SK-N-SH (cell line): ENCODE results near the gene MANBA. TPM values are rescaled to one million over a fixed set of nuclear protein-coding genes. Genes with fewer than 3 reads are reported as not detected.

Experiments
- CTCF ChIA-PET: fragments of 300-600, 350-600 bp; formaldehyde crosslinking; extraction: SDS; loops from one replicate; lab custom pipeline; 2021; lab: Yijun Ruan, JAX
- POLR2A ChIA-PET: fragments of 350-600 bp; sonication (Branson Sonifier 250); formaldehyde crosslinking; extraction: SDS; loops from one replicate; lab custom pipeline; 2020; ENCODE audit warnings: antibody characterized with exemption, inconsistent platforms; lab: Yijun Ruan, JAX
- DNase-seq: peaks from one replicate; pipeline ENCODE4 v3.0.0; 2012
- H2AFZ ChIP-seq: fragments of 200-600 bp; sonication (generic); 2 replicates; pipeline ENCODE4 v1.8.1; 2016; ENCODE audit warnings: antibody characterized with exemption, mild to moderate bottlenecking, low read depth
- H3F3A ChIP-seq: fragments of 200-600 bp; sonication (generic); replicated peaks from 2 replicates; pipeline ENCODE3; 2016; ENCODE audit warnings: antibody characterized with exemption, mild to moderate bottlenecking; ENCODE audit not compliant: insufficient read depth
- H3K27ac ChIP-seq, 2 experiments: fragments of 200-500 bp in 1 of 2; fragments of 200-600 bp in 1 of 2; sonication (Bioruptor generic) in 1 of 2; sonication (generic), shearing (Covaris generic) in 1 of 2; 2 replicates each; pipeline versions ENCODE4 v1.5.1 to v1.6.1; 2014 to 2016; ENCODE audit warnings: low read depth in 2 of 2, inconsistent platforms in 1 of 2, low read length in 1 of 2, mild to moderate bottlenecking in 1 of 2, mixed read lengths in 1 of 2
- H3K27me3 ChIP-seq: fragments of 200-600 bp; sonication (generic), shearing (Covaris generic); 2 replicates; pipeline ENCODE4 v1.6.1; 2016; ENCODE audit warnings: mixed run types; ENCODE audit not compliant: insufficient read depth
- H3K36me3 ChIP-seq, 2 experiments: fragments of 200-500 bp in 1 of 2; fragments of 200-600 bp in 1 of 2; sonication (Bioruptor generic) in 1 of 2; sonication (generic) in 1 of 2; replicated peaks in 1 of 2; 2 replicates each; pipeline versions ENCODE3 to v1.5.1; 2014 to 2016; ENCODE audit warnings: low read length in 1 of 2, mild to moderate bottlenecking in 1 of 2; ENCODE audit not compliant: insufficient read depth in 2 of 2, control insufficient read depth in 1 of 2
- H3K4me1 ChIP-seq, 2 experiments: fragments of 200-500 bp in 1 of 2; fragments of 200-600 bp in 1 of 2; sonication (Bioruptor generic) in 1 of 2; sonication (generic), shearing (Covaris generic) in 1 of 2; 2 replicates each; pipeline versions ENCODE4 v1.5.1 to v1.6.1; 2014 to 2016; ENCODE audit warnings: low read depth in 1 of 2, low read length in 1 of 2, mixed run types in 1 of 2; ENCODE audit not compliant: insufficient read depth in 2 of 2, control insufficient read depth in 1 of 2
- H3K4me2 ChIP-seq: fragments of 200-600 bp; sonication (generic), shearing (Covaris generic); 2 replicates; pipeline ENCODE4 v1.6.1; 2017; ENCODE audit warnings: mixed run types
- H3K4me3 ChIP-seq, 2 experiments: fragments of 200-500 bp in 1 of 2; fragments of 200-600 bp in 1 of 2; sonication (Bioruptor generic) in 1 of 2; sonication (generic), shearing (Covaris generic) in 1 of 2; 2 replicates each; pipeline versions ENCODE4 v1.5.1 to v1.8.1; 2014 to 2016; ENCODE audit warnings: low read depth in 2 of 2, inconsistent platforms in 1 of 2, low read length in 1 of 2, mild to moderate bottlenecking in 1 of 2, mixed read lengths in 1 of 2, moderate library complexity in 1 of 2
- H3K79me2 ChIP-seq: fragments of 200-600 bp; sonication (generic); 2 replicates; pipeline ENCODE4 v1.8.1; 2017; ENCODE audit warnings: mild to moderate bottlenecking; ENCODE audit not compliant: insufficient read depth
- H3K9ac ChIP-seq: fragments of 200-600 bp; sonication (generic); 2 replicates; pipeline ENCODE4 v1.6.1; 2017; ENCODE audit warnings: mixed run types
- H3K9me2 ChIP-seq: fragments of 200-600 bp; sonication (generic); 2 replicates; pipeline ENCODE4 v1.6.1; 2017; ENCODE audit warnings: mixed run types
- H3K9me3 ChIP-seq: fragments of 200-600 bp; sonication (generic); 2 replicates; pipeline ENCODE4 v1.6.1; 2017; ENCODE audit warnings: mixed run types, mild to moderate bottlenecking, moderate library complexity
- H4K20me1 ChIP-seq: fragments of 200-600 bp; sonication (generic); 2 replicates; pipeline ENCODE4 v1.6.1; 2017; ENCODE audit warnings: mild to moderate bottlenecking, mixed run types; ENCODE audit not compliant: insufficient read depth
- CHD2 ChIP-seq: fragments of 150-350 bp; IDR thresholded peaks from 2 replicates; pipeline ENCODE4 v1.6.1; 2018; ENCODE audit warnings: low read length; ENCODE audit not compliant: partially characterized antibody
- ELF1 ChIP-seq: IDR thresholded peaks from 2 replicates; pipeline ENCODE4 v1.4.0; 2012
- EP300 ChIP-seq, 2 experiments: IDR thresholded peaks; 2 replicates each; pipeline versions ENCODE4 v1.4.0 to v1.6.1; 2012; ENCODE audit warnings: borderline replicate concordance in 1 of 2, low read depth in 1 of 2, low read length in 1 of 2
- FOSL2 ChIP-seq: IDR thresholded peaks from 2 replicates; pipeline ENCODE4 v1.4.0; 2012; ENCODE audit warnings: low read depth, mild to moderate bottlenecking, moderate library complexity, borderline replicate concordance
- FOXM1 ChIP-seq: IDR thresholded peaks from 2 replicates; pipeline ENCODE4 v1.4.0; 2012; ENCODE audit warnings: low read depth, mild to moderate bottlenecking
- GABPA ChIP-seq: IDR thresholded peaks from 2 replicates; pipeline ENCODE4 v1.4.0; 2012; ENCODE audit warnings: low read depth, mild to moderate bottlenecking
- IRF3 ChIP-seq: fragments of 150-350 bp; IDR thresholded peaks from 2 replicates; pipeline ENCODE4 v1.6.1; 2016; ENCODE audit warnings: mild to moderate bottlenecking, low read depth, low read length
- JUND ChIP-seq: IDR thresholded peaks from 2 replicates; pipeline ENCODE4 v1.4.0; 2012
- MEF2A ChIP-seq: IDR thresholded peaks from 2 replicates; pipeline ENCODE4 v1.4.0; 2012; ENCODE audit warnings: low read depth, borderline replicate concordance
- RCOR1 ChIP-seq: fragments of 150-350 bp; IDR thresholded peaks from 2 replicates; pipeline ENCODE4 v1.6.1; 2017; ENCODE audit warnings: antibody characterized with exemption, low read length
- REST ChIP-seq: IDR thresholded peaks from 2 replicates; pipeline ENCODE4 v1.6.1; 2012; ENCODE audit warnings: mild to moderate bottlenecking, low read depth, low read length, moderate library complexity
- RFX5 ChIP-seq: IDR thresholded peaks from 2 replicates; pipeline ENCODE4 v1.6.1; 2012; ENCODE audit warnings: mild to moderate bottlenecking, improper control_type of control experiment, low read length
- RXRA ChIP-seq: IDR thresholded peaks from 2 replicates; pipeline ENCODE4 v1.4.0; 2012; ENCODE audit warnings: low read depth, mild to moderate bottlenecking, borderline replicate concordance
- SIN3A ChIP-seq: IDR thresholded peaks from 2 replicates; pipeline ENCODE4 v1.6.1; 2012; ENCODE audit warnings: low read depth, mild to moderate bottlenecking, low read length, moderate library complexity, borderline replicate concordance
- SMC3 ChIP-seq: IDR thresholded peaks from 2 replicates; pipeline ENCODE4 v1.6.1; 2012; ENCODE audit warnings: low read depth, low read length, improper control_type of control experiment
- TAF1 ChIP-seq: IDR thresholded peaks from 2 replicates; pipeline ENCODE4 v1.6.1; 2012; ENCODE audit warnings: low read depth, mild to moderate bottlenecking, low read length, moderate library complexity, borderline replicate concordance
- TEAD4 ChIP-seq: IDR thresholded peaks from 2 replicates; pipeline ENCODE4 v1.4.0; 2012; ENCODE audit warnings: mild to moderate bottlenecking, borderline replicate concordance; ENCODE audit not compliant: insufficient read depth
- YY1 ChIP-seq: IDR thresholded peaks from 2 replicates; pipeline ENCODE4 v1.4.0; 2012; ENCODE audit warnings: low read depth, mild to moderate bottlenecking
- ZBTB33 ChIP-seq: IDR thresholded peaks from 2 replicates; pipeline ENCODE4 v1.4.0; 2012; ENCODE audit warnings: low read depth, borderline replicate concordance
- WGBS: methylation state at CpG from one replicate; pipeline ENCODE4 v1.1.6; 2017; ENCODE audit warnings: low lambda C conversion rate; 5-methylcytosine and 5-hydroxymethylcytosine counted together
- polyA plus RNA-seq, 3 experiments: library from polyadenylated mRNA; depleted of rRNA; stranded (reverse); fragments of >200 nt; gene quantifications; 2 replicates each; pipeline ENCODE4 v1.2.3, GENCODE V29; 2012

The MANBA gene
- polyA plus RNA-seq, 1 of the 3 experiments (the other 2 are of a cell fraction) = 13.4 TPM

- TF ChIP-seq JUND = no peak
- TF ChIP-seq REST = no peak
- TF ChIP-seq YY1 = no peak
- TF ChIP-seq TAF1 = no peak
- no peak for TF ChIP-seq RCOR1
- TF ChIP-seq SIN3A = no peak
- no peak for TF ChIP-seq GABPA
- TF ChIP-seq RXRA = no peak
- TF ChIP-seq TEAD4 = no peak
- TF ChIP-seq MEF2A = no peak
- no peak for TF ChIP-seq ELF1
Measured at GRCh38 chr4:102808009-102808408, 47.2 kb upstream of the MANBA start (continued).

- Histone ChIP-seq H3K36me3 (peaks cover 70 to 73% of the 10 kb centered on the region in 2 experiments), H3K27ac (no peak overlapping the region), H3K4me3 (no peak overlapping the region), H4K20me1 (peaks cover 72% of the 10 kb centered on the region), H3K4me1 (peaks cover 0 to 10% of the 10 kb centered on the region in 2 experiments; a peak in 2 of 4 replicates), H2AFZ (no peak overlapping the region), H3K27me3 (no peaks in the 10 kb centered on the region), H3K9me2 (no peaks in the 10 kb centered on the region), H3K4me2 (no peak overlapping the region), H3K9ac (no peak overlapping the region), H3K79me2 (peaks cover 100% of the 10 kb centered on the region), H3F3A (peaks cover 13% of the 10 kb centered on the region), H3K9me3 (no peaks in the 10 kb centered on the region)
- CTCF ChIA-PET = interaction anchor here (1.0 kb wide), 1 partner anchor 187 kb away, joined by 3 read pairs; no protein-coding TSS in a partner anchor
- POLR2A ChIA-PET = no interaction called here
- TF ChIP-seq FOXM1 (no peak), SMC3 (no peak), TEAD4 (no peak)
- no peak for DNase-seq
- WGBS = 85% methylated on average over 1 of the region's 1 CpG
Measured at GRCh38 chr4:102807345-102807744, 46.6 kb upstream of the MANBA start.

- no peak overlapping the region for H3K27ac ChIP-seq
- H3K36me3 ChIP-seq = peaks cover 90 to 92% of the 10 kb centered on the region in 2 experiments
- H3F3A ChIP-seq = peaks cover 41% of the 10 kb centered on the region
- TF ChIP-seq ZBTB33 = no peak
- no peak for TF ChIP-seq CHD2
- no peak for TF ChIP-seq EP300 (IDR thresholded peaks at IDR 0.05; ENCODE audit: borderline replicate concordance in 1 of 2, low read depth in 1 of 2, low read length in 1 of 2)
- no peak for TF ChIP-seq TEAD4
- TF ChIP-seq IRF3 = no peak
- no peak for TF ChIP-seq JUND
- TF ChIP-seq RXRA = no peak
- no peak for TF ChIP-seq FOSL2
- TF ChIP-seq RFX5 = no peak
Measured at GRCh38 chr4:102799816-102800215, 39.0 kb upstream of the MANBA start.

More at GRCh38 chr4:102799816-102800215, 39.0 kb upstream of the MANBA start:
- peaks cover 64% of the 10 kb centered on the region for H4K20me1 ChIP-seq
- H3K9me3 ChIP-seq = no peaks in the 10 kb centered on the region
- no peak overlapping the region for H2AFZ ChIP-seq
- no peak overlapping the region for H3K9ac ChIP-seq
- ChIA-PET CTCF (no interaction called here), POLR2A (no interaction called here)
- H3K79me2 ChIP-seq = peaks cover 92% of the 10 kb centered on the region
- whole genome bisulfite sequencing = 98% methylated on average over 2 of the region's 2 CpGs
- H3K4me2 ChIP-seq = no peak overlapping the region
- H3K4me3 ChIP-seq = no peak overlapping the region
- no peaks in the 10 kb centered on the region for H3K27me3 ChIP-seq
- no peak for DNase-seq
- H3K9me2 ChIP-seq = no peaks in the 10 kb centered on the region
- H3K4me1 ChIP-seq = no peaks in the 10 kb centered on the region; a peak in 1 of 4 replicates
